22Rv1 (cell line): ENCODE results near the gene AP3S1.

Experiments used
- H3K27ac ChIP-seq: fragments of 450-650 bp; 2 replicates; pipeline ENCODE4 v1.5.1; 2017
- ZFX ChIP-seq: fragments of 450-650 bp; IDR thresholded peaks from 2 replicates; pipeline ENCODE4 v1.6.1; 2017; ENCODE audit warnings: antibody characterized with exemption, borderline replicate concordance
- TF ChIP-seq, protein P1 (sequence below): fragments of 450-650 bp; IDR thresholded peaks from 2 replicates; pipeline ENCODE4 v1.5.1; 2017; ENCODE audit warnings: mild to moderate bottlenecking

The AP3S1 gene

DNA sequence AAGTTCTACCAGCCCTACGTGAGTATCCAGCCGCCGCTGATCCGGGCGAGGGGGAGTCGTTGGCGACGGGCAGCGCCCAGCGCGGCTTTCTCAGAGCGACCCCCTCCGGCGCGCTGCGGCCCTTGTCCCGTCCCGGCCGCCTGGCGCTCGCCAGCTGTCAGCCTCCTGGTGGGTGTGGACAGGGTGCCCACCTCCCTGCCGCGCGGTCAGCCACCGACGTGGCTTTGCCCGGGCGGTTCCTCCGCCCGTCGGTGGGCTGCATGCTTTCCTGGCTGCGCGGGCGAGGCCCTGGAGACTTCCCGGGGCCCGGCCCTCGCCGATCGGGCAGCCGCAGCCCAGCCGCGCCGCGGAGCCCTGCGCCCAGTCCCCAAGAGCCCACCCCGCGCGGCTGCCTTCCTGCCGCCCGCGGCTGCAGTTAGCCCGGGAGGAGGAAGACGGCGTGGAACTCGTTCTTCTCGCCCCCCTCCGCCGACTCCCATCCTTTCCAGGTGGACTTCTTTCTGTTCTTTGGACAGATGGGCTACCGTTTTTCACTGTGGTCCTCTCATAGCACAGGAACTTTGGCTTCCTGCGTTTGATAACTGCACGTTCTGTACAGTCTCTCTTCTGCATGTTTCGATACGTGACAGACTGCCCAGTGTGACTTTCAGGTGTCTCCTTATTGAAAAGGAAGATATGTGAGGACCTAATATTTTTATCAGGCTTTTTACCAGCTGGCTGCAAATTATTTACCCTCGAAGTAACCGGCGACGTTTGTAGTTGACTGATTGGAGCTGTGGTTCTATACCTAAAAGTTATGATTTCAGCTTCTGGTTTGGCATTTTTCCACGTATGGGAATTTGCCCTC is 577 bp downstream of the AP3S1 start:
- no peak for TF ChIP-seq ZFX
- TF ChIP-seq, protein P1, sequence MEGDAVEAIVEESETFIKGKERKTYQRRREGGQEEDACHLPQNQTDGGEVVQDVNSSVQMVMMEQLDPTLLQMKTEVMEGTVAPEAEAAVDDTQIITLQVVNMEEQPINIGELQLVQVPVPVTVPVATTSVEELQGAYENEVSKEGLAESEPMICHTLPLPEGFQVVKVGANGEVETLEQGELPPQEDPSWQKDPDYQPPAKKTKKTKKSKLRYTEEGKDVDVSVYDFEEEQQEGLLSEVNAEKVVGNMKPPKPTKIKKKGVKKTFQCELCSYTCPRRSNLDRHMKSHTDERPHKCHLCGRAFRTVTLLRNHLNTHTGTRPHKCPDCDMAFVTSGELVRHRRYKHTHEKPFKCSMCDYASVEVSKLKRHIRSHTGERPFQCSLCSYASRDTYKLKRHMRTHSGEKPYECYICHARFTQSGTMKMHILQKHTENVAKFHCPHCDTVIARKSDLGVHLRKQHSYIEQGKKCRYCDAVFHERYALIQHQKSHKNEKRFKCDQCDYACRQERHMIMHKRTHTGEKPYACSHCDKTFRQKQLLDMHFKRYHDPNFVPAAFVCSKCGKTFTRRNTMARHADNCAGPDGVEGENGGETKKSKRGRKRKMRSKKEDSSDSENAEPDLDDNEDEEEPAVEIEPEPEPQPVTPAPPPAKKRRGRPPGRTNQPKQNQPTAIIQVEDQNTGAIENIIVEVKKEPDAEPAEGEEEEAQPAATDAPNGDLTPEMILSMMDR = peak; percentile 60
- peak overlapping the region; percentile 76 for H3K27ac ChIP-seq

DNA sequence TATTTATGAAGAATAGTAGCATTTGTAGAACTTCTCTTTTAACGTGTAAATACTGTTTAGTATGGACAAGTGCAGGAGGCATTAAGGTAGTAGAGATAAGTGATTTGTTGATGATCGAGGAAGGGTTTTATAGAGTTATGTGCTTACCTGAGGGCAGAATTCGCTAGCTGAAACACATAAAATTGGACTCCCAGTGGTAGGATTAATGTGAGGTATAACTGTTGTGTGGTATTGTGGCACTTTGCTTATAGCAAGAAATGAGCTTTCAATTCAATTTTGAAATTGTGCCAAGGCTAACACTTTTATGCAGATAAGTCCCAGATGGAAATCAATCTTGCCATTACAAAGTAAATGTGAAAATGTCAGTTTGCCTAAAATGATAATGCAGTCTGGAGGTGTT is 1.2 kb downstream of the AP3S1 start:
- peak overlapping the region; percentile 76 for H3K27ac ChIP-seq
- TF ChIP-seq, protein P1 = no peak
- TF ChIP-seq ZFX = no peak

DNA sequence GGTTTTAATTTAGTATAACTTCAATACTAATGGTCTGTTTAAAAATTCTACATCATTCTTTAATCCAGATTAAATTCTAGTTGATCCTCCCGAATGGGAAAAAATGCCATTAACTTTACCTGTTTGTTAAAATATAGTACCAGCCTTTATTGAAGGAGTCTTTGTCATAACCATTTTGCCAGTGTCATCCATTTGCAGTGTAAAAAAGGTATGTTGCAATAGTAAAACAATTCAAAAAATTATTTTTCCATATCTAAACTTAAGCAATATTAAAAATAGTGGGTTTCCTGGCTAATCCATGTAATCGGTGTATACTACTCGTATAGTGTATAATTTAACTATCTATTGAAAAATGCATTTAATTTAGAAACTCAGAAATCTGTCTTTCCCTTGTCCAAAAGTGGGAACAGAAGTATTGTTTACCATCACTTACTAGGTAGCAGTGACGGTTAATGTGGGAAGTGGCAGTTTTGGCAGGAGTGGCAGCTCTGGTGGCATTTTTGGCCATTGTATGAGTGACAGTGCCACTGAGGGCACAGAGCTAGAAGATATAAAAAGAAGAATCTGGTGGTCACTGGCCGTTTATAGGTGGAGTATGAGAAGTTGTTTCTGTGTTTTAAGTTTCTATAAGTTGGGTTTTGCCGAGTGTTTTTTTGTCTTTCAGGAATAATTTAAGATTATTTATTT is 1.9 kb downstream of the AP3S1 start:
- TF ChIP-seq, protein P1 = no peak
- no peak for TF ChIP-seq ZFX
- no peak overlapping the region for H3K27ac ChIP-seq

DNA sequence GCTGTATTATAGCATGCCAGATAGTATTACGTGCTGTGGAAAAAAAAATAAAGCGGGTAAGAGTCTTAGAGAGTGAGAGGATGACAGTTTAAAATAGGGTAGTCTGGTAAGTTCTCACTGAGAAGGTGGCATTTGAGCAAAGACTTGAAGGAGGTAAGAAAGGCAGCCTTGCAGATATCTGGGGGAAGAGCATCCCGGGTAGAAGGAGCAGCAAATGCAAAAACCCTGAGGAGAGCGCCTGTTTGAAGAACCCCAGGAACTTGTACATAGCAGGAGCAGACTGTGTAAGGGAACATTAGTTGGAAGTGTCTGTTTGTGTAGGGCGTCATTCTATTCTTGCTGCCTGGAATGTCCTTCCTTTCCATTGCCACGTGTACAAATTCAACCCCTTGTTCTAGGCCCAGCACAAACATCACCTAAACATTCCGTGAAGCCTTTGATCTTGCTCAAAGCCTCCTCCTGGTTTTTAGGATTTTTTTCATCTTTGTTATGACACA is 2.6 kb downstream of the AP3S1 start:
- no peak overlapping the region for H3K27ac ChIP-seq
- TF ChIP-seq ZFX = no peak
- TF ChIP-seq, protein P1 = no peak

DNA sequence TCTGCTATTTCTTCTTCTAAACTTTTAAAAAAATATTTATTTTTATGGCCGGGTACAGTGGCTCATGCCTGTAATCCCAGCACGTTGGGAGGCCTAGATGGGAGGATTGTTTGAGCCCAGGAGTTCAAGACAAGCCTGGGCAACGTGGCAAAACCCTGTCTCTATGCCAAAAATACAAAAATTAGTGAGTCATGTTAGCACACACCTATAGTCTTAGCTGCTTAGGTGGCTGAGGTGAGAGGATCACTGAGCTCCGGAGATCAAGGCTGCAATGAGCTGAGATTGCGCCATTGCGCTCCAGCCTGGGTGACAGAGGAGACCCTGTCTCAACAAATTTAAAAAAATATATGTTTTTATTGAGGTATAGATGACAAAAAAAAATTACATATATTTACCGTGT is 5.6 kb downstream of the AP3S1 start:
- TF ChIP-seq ZFX = no peak
- TF ChIP-seq, protein P1 = no peak
- H3K27ac ChIP-seq = no peak overlapping the region

DNA sequence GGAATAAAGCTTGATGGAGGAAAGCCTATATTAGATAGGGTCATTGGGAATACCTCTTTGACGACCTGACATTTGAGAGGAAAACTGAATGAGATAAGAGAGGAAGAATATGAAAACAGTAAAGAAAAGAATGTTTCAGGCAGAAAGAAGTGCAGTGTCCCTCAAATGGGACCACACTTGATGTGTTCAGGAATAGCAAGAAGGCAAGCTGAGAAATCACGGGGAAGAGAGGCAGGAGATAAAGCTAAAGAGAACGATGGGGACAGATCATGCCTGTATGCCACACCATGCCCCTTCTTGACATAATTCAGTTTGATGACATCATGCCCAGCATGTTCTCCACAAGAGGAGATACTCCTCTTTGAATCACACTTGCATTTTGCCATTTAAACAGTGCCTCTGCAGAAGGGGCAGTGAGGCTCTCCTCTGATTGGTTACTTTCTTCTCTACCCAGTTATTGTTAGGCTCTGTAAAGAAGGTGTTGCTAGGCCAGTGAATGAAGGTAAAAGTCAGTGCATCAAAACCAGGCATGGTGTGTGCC is 7.6 kb downstream of the AP3S1 start:
- 0 out of 2 replicates have a peak overlapping the region, but pooled peaks have one; percentile 65 for H3K27ac ChIP-seq
- no peak for TF ChIP-seq ZFX
- TF ChIP-seq, protein P1 = no peak
